ENCODE data around the gene MCAM.

The MCAM gene

DNA sequence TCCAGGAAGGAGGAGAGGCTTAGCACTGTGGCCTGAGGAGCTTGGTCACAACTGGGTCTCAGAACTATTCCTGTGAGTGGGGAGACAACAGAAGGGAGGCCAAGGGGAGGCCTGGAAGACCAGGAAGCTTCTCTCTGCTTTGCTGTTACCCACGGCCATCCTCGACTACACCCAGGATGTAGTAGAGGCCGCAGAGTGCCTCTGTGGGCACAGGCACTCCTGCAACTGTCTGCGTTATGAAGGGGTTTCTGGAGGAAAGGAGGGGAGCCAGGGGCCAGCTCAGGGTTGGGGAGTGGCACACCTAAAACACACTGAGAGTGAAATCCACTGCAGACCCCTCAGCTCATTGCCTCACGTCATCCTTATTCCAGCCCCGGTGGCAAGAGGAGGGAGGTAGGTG, 33.4 kb upstream of the MCAM start:
- TF ChIP-seq, protein P1, sequence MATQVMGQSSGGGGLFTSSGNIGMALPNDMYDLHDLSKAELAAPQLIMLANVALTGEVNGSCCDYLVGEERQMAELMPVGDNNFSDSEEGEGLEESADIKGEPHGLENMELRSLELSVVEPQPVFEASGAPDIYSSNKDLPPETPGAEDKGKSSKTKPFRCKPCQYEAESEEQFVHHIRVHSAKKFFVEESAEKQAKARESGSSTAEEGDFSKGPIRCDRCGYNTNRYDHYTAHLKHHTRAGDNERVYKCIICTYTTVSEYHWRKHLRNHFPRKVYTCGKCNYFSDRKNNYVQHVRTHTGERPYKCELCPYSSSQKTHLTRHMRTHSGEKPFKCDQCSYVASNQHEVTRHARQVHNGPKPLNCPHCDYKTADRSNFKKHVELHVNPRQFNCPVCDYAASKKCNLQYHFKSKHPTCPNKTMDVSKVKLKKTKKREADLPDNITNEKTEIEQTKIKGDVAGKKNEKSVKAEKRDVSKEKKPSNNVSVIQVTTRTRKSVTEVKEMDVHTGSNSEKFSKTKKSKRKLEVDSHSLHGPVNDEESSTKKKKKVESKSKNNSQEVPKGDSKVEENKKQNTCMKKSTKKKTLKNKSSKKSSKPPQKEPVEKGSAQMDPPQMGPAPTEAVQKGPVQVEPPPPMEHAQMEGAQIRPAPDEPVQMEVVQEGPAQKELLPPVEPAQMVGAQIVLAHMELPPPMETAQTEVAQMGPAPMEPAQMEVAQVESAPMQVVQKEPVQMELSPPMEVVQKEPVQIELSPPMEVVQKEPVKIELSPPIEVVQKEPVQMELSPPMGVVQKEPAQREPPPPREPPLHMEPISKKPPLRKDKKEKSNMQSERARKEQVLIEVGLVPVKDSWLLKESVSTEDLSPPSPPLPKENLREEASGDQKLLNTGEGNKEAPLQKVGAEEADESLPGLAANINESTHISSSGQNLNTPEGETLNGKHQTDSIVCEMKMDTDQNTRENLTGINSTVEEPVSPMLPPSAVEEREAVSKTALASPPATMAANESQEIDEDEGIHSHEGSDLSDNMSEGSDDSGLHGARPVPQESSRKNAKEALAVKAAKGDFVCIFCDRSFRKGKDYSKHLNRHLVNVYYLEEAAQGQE (IDR thresholded peaks at IDR 0.05; ENCODE audit: insufficient read depth in 1 of 2, low read depth in 2 of 2, low read length in 2 of 2) = no peak
- TF ChIP-seq SIN3A (IDR thresholded peaks at IDR 0.05; ENCODE audit: borderline replicate concordance, insufficient read depth, low read length) = no peak
- no peak for TF ChIP-seq POLR2AphosphoS5 (IDR thresholded peaks at IDR 0.05; ENCODE audit: low read depth, low read length)
- no peak for TF ChIP-seq TAF1 (IDR thresholded peaks at IDR 0.05; ENCODE audit: borderline replicate concordance, insufficient read depth, low read length)
- TF ChIP-seq FOXP2 (optimal IDR thresholded peaks at IDR 0.05; ENCODE audit: borderline replicate concordance, extremely low read depth, extremely low read length, insufficient read depth) = no peak

- TF ChIP-seq SIN3A (IDR thresholded peaks at IDR 0.05; ENCODE audit: borderline replicate concordance, insufficient read depth, low read length) (no peak), POLR2AphosphoS5 (IDR thresholded peaks at IDR 0.05; ENCODE audit: low read depth, low read length) (no peak), FOXP2 (optimal IDR thresholded peaks at IDR 0.05; ENCODE audit: borderline replicate concordance, extremely low read depth, extremely low read length, insufficient read depth) (no peak), TAF1 (IDR thresholded peaks at IDR 0.05; ENCODE audit: borderline replicate concordance, insufficient read depth, low read length) (no peak)
- TF ChIP-seq, protein P1 (IDR thresholded peaks at IDR 0.05; ENCODE audit: insufficient read depth in 1 of 2, low read depth in 2 of 2, low read length in 2 of 2) = no peak
Measured at GRCh38 chr11:119347940-119348605, 31.1 kb upstream of the MCAM start.

DNA sequence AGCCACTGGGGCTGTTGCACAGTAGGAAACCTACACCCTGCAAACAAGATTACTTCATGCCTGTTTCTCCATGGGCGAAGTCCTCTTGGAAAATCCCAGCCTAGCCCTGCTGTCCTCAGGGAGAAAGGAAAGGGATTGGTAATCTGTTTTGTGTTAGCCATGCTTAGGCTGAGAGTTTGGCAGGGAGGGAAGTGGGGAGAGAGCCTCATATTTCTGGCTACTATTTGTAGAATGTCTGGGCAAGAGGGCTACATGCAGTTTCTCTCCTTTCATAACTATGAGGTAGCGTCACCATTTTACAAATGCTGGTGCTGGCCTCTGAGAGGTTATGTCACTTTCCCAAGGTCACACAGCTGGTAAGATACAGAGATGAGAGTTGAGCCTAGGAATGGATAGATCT, 30.3 kb upstream of the MCAM start:
- TF ChIP-seq TAF1 (IDR thresholded peaks at IDR 0.05; ENCODE audit: borderline replicate concordance, insufficient read depth, low read length) = no peak
- no peak for TF ChIP-seq FOXP2 (optimal IDR thresholded peaks at IDR 0.05; ENCODE audit: borderline replicate concordance, extremely low read depth, extremely low read length, insufficient read depth)
- TF ChIP-seq, protein P1 (IDR thresholded peaks at IDR 0.05; ENCODE audit: insufficient read depth in 1 of 2, low read depth in 2 of 2, low read length in 2 of 2) = no peak
- no peak for TF ChIP-seq SIN3A (IDR thresholded peaks at IDR 0.05; ENCODE audit: borderline replicate concordance, insufficient read depth, low read length)
- no peak for TF ChIP-seq POLR2AphosphoS5 (IDR thresholded peaks at IDR 0.05; ENCODE audit: low read depth, low read length)

DNA sequence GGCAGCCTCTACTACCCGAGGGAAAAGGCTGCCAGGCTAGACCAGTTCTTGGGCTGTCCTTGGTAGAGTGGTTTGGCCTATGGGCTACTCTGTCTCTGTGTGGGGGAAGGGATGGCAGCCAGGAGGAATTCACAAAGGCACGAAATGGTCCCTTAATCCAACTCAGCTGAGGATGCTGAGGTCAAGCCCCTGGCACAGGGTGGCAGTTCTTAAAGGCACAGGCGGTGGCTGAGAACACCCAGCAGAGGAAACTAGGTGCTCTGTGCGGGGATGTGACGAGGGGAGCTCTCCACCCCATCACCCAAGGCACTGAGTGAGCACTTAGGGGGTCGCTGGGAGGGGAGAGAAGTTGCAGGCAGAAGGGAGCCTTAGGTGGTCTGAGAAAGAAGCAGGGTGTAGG, 29.7 kb upstream of the MCAM start, which contains the start of gene MFRP:
TSS of gene MFRP (minus strand) at position 101 of the 400 bp plus-strand sequence. CDS start 192 bp downstream, outside the sequence.
- TF ChIP-seq POLR2AphosphoS5 (IDR thresholded peaks at IDR 0.05; ENCODE audit: low read depth, low read length) (no peak), FOXP2 (optimal IDR thresholded peaks at IDR 0.05; ENCODE audit: borderline replicate concordance, extremely low read depth, extremely low read length, insufficient read depth) (no peak), SIN3A (IDR thresholded peaks at IDR 0.05; ENCODE audit: borderline replicate concordance, insufficient read depth, low read length) (no peak), TAF1 (IDR thresholded peaks at IDR 0.05; ENCODE audit: borderline replicate concordance, insufficient read depth, low read length) (no peak)
- TF ChIP-seq, protein P1 (IDR thresholded peaks at IDR 0.05; ENCODE audit: insufficient read depth in 1 of 2, low read depth in 2 of 2, low read length in 2 of 2) = no peak

Data from PFSK-1 (cell line).